CD4-positive, alpha-beta T cell treated with Interleukin-15 for 4 hours (primary cell): ENCODE results near the gene SCAMP3.
"Not testable (repeated sequence)": the region's sequence is repeated elsewhere in the genome, so short reads cannot be mapped to it uniquely, and the experiment has no call there.

Experiments
- DNase-seq: peaks from one replicate; pipeline ENCODE4 v3.0.0-alpha.2; 2020; ENCODE audit warnings: low spot score

SCAMP3 gene

DNA sequence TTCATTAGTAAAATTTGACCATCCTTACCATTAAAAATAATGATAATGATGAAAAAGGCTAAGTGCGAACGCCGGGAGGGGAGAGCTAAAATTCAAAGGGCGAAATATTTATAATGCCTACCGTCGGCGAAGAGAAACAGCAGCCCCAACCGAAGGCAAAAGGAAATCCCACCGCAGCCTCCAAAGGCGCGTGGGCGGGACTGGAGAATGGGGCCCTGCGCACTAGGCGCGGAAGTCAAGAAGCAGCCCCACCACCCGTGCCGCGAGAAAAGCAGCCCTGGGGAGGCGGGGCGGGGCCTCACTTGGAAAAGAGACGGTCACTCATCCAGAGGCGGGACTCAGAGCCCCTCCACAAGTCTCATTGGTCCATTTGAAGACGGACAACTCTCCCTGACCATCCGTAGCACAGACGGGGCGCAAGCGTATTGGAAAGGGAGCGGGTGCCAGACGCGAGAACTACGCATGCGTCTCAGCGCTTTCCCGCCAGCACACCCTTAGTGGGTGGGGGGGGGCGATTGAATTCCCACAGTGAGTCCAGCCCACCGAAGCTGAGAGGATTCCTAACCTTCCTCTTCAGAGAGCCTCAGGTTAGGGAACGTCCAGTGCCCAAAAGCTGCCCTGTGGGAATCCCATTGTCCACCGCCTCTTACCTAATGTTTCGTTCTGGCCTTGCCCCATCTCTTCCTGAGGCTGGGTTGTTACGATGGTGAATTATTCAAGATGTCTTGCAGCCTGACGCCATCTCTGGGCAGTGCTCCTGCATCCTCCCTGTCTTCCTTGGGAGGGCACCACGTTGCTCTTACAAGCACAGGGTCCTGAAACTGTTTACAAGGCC lies 34.7 kb downstream of the SCAMP3 start:
- peak; percentile 99 for DNase-seq

DNA sequence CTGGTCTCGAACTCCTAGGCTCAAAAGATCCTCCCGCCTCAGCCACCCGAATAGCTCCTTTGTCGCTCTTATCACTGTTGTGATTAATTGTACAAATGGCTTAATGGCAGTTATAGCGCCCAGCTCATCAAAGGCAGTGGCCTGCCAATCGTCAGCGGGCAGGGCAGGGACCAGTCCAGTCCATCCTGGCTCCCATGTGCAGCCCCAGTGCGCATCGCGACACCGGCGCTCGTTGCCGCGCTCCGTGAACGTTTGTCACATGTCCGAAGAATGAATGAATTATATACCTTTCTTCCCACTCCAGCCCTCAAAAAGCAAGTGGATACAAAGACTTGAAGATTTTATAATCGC lies 35.3 kb downstream of the SCAMP3 start:
- no peak for DNase-seq

DNA sequence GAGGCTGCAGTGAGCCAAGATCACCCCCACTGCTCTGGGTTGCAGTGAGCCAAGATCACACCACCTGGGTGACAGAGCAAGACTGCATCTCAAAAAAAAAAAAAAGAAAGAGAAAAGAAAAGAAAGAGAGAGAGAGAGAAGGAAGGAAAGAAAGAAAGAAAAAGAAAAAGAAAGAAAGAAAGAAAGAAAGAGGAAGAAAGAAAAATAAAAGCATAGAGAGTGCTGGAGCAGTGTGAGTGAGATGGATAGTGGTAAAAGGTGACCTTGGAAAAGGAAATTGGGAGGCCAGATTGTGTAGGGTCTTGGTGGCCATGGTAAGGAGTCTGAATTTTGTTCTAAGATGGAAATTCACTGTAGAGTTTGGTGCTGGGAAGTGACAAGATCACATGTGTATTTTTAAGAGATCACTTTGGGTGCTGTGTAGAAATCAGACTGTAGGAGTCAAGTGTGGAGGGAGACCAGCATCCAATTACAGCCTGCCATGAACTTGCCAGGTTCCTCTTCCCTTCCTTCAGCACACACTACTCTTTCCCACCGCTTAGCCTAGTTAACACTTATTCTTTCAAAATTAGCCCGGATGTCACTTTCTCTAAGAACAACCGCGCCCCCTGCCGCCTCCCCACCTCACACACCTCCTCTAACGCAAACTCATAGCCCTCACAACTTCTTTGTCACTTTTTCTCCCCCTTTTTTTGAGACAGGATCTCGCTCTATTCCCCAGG lies 35.8 kb downstream of the SCAMP3 start:
- peak; percentile 84 for DNase-seq

- not testable (repeated sequence) for DNase-seq
Observed at GRCh38 chr1:155225404-155225759, 36.8 kb downstream of the SCAMP3 start.

- no peak for DNase-seq
Observed at GRCh38 chr1:155223047-155223446, 39.1 kb downstream of the SCAMP3 start.

DNA sequence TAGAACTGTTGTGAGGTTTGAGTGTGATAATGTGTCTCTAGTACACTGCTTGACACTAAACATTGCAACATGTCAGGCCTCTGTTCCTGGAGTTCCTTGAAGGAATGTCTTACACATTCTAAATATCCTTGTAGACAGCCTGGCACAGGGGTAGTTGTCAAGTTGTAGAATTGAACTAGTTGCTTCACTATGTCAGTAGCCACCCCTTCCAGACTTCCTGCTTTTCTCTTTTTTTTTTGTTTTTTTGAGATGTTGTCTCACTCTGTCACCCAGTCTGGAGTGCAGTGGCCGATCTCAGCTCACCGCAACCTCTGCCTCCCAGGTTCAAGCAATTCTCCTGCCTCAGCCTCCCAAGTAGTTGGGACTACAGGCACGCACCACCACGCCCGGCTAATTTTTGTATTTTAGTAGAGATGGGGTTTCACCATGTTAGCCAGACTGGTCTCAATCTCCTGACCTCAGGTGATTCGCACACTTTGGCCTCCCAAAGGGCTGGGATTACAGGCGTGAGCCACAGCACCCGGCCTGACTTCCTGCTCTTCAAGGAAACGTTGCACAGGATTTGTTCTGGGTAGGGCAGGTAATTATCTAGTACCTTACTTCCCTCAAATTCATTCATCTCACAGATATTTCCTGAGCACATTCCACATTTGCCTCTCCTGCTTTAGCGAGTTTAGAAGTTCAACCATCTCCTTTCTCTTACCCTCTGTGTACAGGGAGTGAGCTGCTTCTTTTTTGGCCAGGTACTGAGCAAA lies 41.8 kb downstream of the SCAMP3 start:
- not testable (repeated sequence) for DNase-seq

- no peak for DNase-seq
Observed at GRCh38 chr1:155219592-155220031, 42.5 kb downstream of the SCAMP3 start.

DNA sequence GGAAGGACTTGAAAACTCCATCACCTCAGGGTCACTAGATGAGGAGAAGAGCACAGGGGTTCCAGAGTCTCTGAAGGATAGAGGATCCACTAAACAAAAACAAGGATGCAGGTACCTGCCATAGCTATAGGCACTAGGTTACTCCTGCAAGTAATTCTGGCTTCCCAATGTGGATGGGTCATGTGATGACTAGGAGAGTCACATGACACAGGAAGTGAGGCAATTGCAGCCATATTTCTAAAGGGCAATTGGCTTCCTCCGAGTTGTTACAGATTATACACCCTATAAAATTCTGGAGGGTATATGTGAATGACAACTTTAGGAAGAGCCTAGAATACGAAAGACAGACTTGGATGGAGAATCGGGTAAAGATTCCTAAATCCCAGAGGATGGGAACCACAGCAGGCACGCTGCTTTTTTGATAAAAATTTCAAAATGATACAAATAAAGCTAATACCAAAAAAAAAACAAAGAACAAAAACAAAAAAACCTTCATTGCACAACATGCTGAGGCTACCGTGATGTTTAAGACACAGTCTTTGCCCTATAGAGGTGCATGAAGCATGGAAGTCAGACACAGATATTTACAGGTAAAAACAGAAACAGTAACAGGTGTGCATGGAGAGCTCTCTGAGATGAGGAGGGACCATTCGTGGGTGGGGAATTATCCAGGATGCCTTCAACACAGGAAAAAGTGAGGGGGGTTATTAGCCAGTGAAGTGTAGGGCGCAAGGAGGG lies 43.1 kb downstream of the SCAMP3 start:
- DNase-seq: no peak

DNA sequence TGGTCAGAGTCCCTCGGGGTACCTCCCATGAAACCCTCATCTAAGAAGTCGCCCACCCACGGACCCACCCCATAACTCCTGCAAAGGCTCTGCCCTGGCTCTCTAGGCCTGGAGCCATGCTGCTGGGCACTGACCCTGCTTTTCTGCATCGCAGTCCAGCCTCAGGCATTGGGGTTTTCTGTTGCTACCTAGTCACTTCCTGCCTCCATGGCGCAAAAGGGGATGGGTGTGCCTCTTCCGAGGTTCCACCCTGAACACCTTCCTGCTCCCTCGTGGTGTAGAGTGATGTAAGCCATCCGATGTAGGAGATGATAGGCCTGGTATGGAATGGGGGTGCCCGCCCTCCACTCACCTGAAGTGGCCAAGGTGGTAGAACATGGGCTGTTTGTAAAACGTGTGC lies 47.5 kb downstream of the SCAMP3 start:
- peak; percentile 23 for DNase-seq

GRCh38 chr1:155212051-155212440 lies 50.1 kb downstream of the SCAMP3 start:
- not testable (repeated sequence) for DNase-seq

- not testable (repeated sequence) for DNase-seq
Observed at GRCh38 chr1:155211381-155212050, 50.6 kb downstream of the SCAMP3 start.

- DNase-seq: no peak
Observed at GRCh38 chr1:155210314-155211104, 51.7 kb downstream of the SCAMP3 start.

DNA sequence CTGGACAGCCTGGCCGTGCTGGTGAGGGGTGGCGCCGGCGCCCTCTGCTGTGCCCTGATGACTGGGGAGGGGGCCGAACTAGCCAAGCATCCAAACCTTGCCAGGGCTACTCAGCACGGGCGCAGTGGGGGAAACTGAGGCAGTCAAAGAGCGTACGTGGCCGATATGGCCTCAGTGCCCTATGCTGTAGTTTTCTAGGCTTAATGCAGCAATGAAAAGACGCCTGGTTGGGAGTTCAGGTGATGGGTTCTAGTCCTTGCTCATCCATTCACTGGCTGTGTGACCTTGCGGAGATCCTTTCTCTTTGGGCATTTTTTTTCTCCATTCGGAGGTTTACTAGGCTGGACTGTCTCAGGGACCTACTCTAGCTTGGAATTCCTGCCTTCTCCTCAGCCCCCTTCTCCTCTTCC lies 52.8 kb downstream of the SCAMP3 start:
- DNase-seq: no peak

- DNase-seq: peak; percentile 94
Observed at GRCh38 chr1:155208541-155209311, 53.4 kb downstream of the SCAMP3 start, which contains the start of gene MTX1. MTX1 (plus strand) TSS chr1:155208695; CDS start chr1:155208805, 110 bp downstream.

- DNase-seq: peak; percentile 19
Observed at GRCh38 chr1:155207806-155208540, 54.2 kb downstream of the SCAMP3 start, which contains the start of gene THBS3. THBS3 (minus strand) TSS chr1:155207897; CDS start chr1:155207876, 21 bp downstream.

DNA sequence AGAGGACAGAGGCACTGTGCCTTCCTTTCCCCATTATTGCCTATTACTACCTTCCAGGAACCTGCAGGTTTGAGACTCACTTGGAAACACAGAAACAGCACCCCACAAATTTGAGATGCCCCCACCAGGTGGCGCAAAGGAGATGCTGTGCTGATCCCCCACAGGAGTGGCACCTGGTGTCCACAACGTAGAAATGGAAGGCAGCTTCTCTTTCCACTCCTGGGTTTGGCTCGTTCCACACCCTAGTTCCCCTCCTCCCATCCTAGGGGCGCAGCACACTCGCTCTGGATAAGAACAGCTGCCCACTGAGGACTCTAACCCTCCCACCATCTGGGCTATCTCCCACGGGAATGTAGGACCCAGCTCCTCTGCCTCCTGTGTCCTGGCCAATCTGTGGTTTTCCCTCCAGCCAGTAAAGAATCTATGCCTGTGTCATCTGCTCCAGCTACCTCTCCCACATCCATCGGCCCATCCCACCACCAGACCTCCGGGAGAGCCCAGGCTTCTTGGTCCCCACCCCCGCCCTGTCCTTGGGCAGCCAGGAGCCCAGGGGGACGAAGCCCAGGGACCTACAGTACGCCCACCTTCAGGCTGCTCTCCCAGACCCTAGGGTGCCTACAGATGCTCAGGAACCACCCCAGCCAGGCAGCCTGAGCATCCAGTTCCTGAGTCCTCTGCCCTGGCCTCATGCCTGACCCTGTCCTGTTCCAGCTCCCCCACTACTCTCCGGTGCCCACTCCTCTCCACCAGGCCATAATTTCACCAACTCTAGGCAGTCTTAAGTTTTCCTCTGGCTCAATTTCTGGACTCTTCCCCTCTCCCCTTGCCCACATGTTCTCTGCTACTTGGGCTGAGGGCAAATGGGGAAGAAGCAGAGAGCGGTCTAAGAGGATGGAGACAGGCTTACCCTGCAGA lies 55.0 kb downstream of the SCAMP3 start:
- DNase-seq: peak; percentile 95
